Ascending aorta (tissue), 2 donors: ENCODE data around the gene HSPB6. TPM values are rescaled to one million over a fixed set of nuclear protein-coding genes. Genes with fewer than 3 reads are reported as not detected.

Experiments used
- DNase-seq, 2 donors: peaks; one replicate each; pipeline ENCODE4 v3.0.0-alpha.2; 2019; ENCODE audit warnings: low spot score in 2 of 2
- H3K27ac ChIP-seq, 2 donors: fragments of 200-600 bp; sonication (generic); one replicate each; pipeline ENCODE4 v1.5.1; 2016 to 2017; ENCODE audit warnings: mild to moderate bottlenecking in 1 of 2
- H3K27me3 ChIP-seq: fragments of 200-600 bp; sonication (generic); one replicate; pipeline ENCODE4 v1.5.1; 2017
- H3K36me3 ChIP-seq, 2 donors: fragments of 200-600 bp; sonication (generic); one replicate each; pipeline ENCODE4 v1.5.1; 2016
- H3K4me1 ChIP-seq, 2 donors: fragments of 200-600 bp; sonication (generic); one replicate each; pipeline ENCODE4 v1.5.1; 2016 to 2017; ENCODE audit warnings: mild to moderate bottlenecking in 1 of 2
- H3K4me3 ChIP-seq, 2 donors: fragments of 200-600 bp; sonication (generic); one replicate each; pipeline ENCODE4 v1.5.1; 2016 to 2017; ENCODE audit warnings: mild to moderate bottlenecking in 1 of 2
- H3K9me3 ChIP-seq, 2 donors: fragments of 200-600 bp; sonication (generic); one replicate each; pipeline ENCODE4 v1.5.1; 2016
- intact Hi-C: fragments of 100-400 bp; cut with DNase I; formaldehyde crosslinking; loops from one replicate; pipeline ENCODE4 v1.15.1; 2023
- total RNA-seq: library from RNA; depleted of rRNA; stranded (reverse); fragments of >200 nt; gene quantifications from one replicate; pipeline ENCODE4 v1.1.0, GENCODE V29; 2016
- TF ChIP-seq, protein P1 (sequence below), 3 experiments: fragments of 200-600 bp in 2 of 3; fragments of 450-650 bp in 1 of 3; sonication (generic) in 2 of 3; IDR thresholded peaks; one replicate each; pipeline ENCODE4 v1.5.1; 2016 to 2019; ENCODE audit warnings: antibody characterized with exemption in 3 of 3, mild to moderate bottlenecking in 1 of 3, moderate library complexity in 1 of 3

HSPB6 gene
- total RNA-seq, 1 donor from 2014 or later: 265 TPM

- TF ChIP-seq, protein P1, sequence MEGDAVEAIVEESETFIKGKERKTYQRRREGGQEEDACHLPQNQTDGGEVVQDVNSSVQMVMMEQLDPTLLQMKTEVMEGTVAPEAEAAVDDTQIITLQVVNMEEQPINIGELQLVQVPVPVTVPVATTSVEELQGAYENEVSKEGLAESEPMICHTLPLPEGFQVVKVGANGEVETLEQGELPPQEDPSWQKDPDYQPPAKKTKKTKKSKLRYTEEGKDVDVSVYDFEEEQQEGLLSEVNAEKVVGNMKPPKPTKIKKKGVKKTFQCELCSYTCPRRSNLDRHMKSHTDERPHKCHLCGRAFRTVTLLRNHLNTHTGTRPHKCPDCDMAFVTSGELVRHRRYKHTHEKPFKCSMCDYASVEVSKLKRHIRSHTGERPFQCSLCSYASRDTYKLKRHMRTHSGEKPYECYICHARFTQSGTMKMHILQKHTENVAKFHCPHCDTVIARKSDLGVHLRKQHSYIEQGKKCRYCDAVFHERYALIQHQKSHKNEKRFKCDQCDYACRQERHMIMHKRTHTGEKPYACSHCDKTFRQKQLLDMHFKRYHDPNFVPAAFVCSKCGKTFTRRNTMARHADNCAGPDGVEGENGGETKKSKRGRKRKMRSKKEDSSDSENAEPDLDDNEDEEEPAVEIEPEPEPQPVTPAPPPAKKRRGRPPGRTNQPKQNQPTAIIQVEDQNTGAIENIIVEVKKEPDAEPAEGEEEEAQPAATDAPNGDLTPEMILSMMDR (IDR thresholded peaks at IDR 0.05): peak; percentile 12 to 22 (median 18)
- H3K4me1 ChIP-seq: peaks cover 10 to 18% of the 10 kb centered on the region in 2 donors
- H3K27ac ChIP-seq: peak overlapping the region; percentile 81 to 85
- intact Hi-C loops: loop anchor here (1.0 to 10.0 kb wide), 9 partner anchors 16 to 596 kb away; partner anchors contain the start of genes ETV2, FXYD7, HSPB6 and OVOL3
- peak; percentile 94 to 99 for DNase-seq
- H3K36me3 ChIP-seq: peaks cover 12 to 28% of the 10 kb centered on the region in 2 donors
- peak overlapping the region; percentile 56 to 70 for H3K4me3 ChIP-seq
- no peaks in the 10 kb centered on the region for H3K9me3 ChIP-seq
- no peaks in the 10 kb centered on the region for H3K27me3 ChIP-seq
These were observed 16.2 kb downstream of the HSPB6 start for GRCh38 chr19:35740423-35741202.

- DNase-seq: no peak
- H3K27me3 ChIP-seq: no peaks in the 10 kb centered on the region
- peaks cover 10 to 18% of the 10 kb centered on the region in 2 donors for H3K4me1 ChIP-seq
- peak overlapping the region; percentile 78 for H3K27ac ChIP-seq
- intact Hi-C loops: loop anchor here (1.0 to 10.0 kb wide), 9 partner anchors 17 to 595 kb away; partner anchors contain the start of genes ETV2, FXYD7, HSPB6 and OVOL3
- peak overlapping the region; percentile 56 to 70 for H3K4me3 ChIP-seq
- H3K36me3 ChIP-seq: peaks cover 16 to 34% of the 10 kb centered on the region in 2 donors
- TF ChIP-seq, protein P1 (IDR thresholded peaks at IDR 0.05): no peak
- no peaks in the 10 kb centered on the region for H3K9me3 ChIP-seq
These were observed 16.8 kb downstream of the HSPB6 start for GRCh38 chr19:35740108-35740422.

GRCh38 chr19:35739275-35740107 lies 17.3 kb downstream of the HSPB6 start:
- intact Hi-C loops: loop anchor here (1.0 to 10.0 kb wide), 9 partner anchors 17 to 595 kb away; partner anchors contain the start of genes ETV2, FXYD7, HSPB6 and OVOL3
- peaks cover 9 to 18% of the 10 kb centered on the region in 2 donors for H3K4me1 ChIP-seq
- no peak for DNase-seq
- TF ChIP-seq, protein P1 (IDR thresholded peaks at IDR 0.05): no peak
- peak overlapping the region; percentile 78 for H3K27ac ChIP-seq
- peak overlapping the region; percentile 56 to 70 for H3K4me3 ChIP-seq
- no peaks in the 10 kb centered on the region for H3K27me3 ChIP-seq
- no peaks in the 10 kb centered on the region for H3K9me3 ChIP-seq
- H3K36me3 ChIP-seq: peaks cover 22 to 38% of the 10 kb centered on the region in 2 donors

DNA sequence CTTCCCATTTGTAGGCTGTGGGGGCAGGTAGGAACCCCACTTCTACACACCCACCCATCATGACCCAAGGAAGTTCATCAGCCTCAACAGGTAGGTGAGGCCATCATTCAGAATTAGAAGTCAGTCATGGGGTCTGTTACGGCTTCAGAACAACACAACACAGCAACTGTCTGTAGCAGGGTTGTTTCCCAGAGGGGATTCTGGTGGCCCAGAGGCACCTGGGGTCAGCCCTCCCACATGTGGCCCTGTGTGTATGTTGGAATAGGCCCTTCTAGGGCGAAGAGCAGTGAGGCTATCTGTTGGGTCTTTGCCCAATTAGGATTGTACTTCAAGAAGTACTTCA lies 18.0 kb downstream of the HSPB6 start:
- no peaks in the 10 kb centered on the region for H3K27me3 ChIP-seq
- intact Hi-C loops: no loop called here
- peaks cover 5 to 12% of the 10 kb centered on the region in 2 donors for H3K4me1 ChIP-seq
- peak overlapping the region in 1 of 2 donors; percentile 78 for H3K27ac ChIP-seq
- no peak for DNase-seq
- peaks cover 28 to 45% of the 10 kb centered on the region in 2 donors for H3K36me3 ChIP-seq
- no peak overlapping the region for H3K4me3 ChIP-seq
- H3K9me3 ChIP-seq: no peaks in the 10 kb centered on the region
- TF ChIP-seq, protein P1 (IDR thresholded peaks at IDR 0.05): no peak

GRCh38 chr19:35738021-35738886 lies 18.6 kb downstream of the HSPB6 start:
- DNase-seq: no peak
- TF ChIP-seq, protein P1 (IDR thresholded peaks at IDR 0.05): no peak
- Histone ChIP-seq H3K27ac (no peak overlapping the region), H3K36me3 (peaks cover 34 to 51% of the 10 kb centered on the region in 2 donors), H3K27me3 (no peaks in the 10 kb centered on the region), H3K4me1 (peaks cover 5 to 12% of the 10 kb centered on the region in 2 donors), H3K4me3 (no peak overlapping the region), H3K9me3 (no peaks in the 10 kb centered on the region)
- intact Hi-C loops: no loop called here
